Fibroblast of villous mesenchyme (primary cell): ENCODE data around the gene ABHD17A. TPM values are rescaled to one million over a fixed set of nuclear protein-coding genes. Genes with fewer than 3 reads are reported as not detected.
A peak's percentile ranks its signal among the peaks of the same experiment; 100 is the strongest.

Source experiments
- DNase-seq: peaks from one replicate; pipeline ENCODE4 v3.0.0-alpha.2; 2010; ENCODE audit warnings: low read depth
- H3K4me3 ChIP-seq: 2 replicates; pipeline ENCODE4 v1.5.1; 2011; ENCODE audit warnings: low read depth, mild to moderate bottlenecking, low read length
- total RNA-seq: library from RNA; depleted of rRNA; stranded (reverse); fragments of >200 nt; gene quantifications from 2 replicates; pipeline ENCODE4 v1.2.3, GENCODE V29; 2012
- TF ChIP-seq, protein P1 (sequence below): IDR thresholded peaks from 2 replicates; pipeline ENCODE4 v1.5.1; 2012; ENCODE audit warnings: low read depth, mild to moderate bottlenecking, low read length; ENCODE audit not compliant: insufficient read depth

Gene ABHD17A
- total RNA-seq, 1 donor: 45.8 TPM

- H3K4me3 ChIP-seq: peak overlapping the region; percentile 78
- no peak for DNase-seq
- TF ChIP-seq, protein P1, sequence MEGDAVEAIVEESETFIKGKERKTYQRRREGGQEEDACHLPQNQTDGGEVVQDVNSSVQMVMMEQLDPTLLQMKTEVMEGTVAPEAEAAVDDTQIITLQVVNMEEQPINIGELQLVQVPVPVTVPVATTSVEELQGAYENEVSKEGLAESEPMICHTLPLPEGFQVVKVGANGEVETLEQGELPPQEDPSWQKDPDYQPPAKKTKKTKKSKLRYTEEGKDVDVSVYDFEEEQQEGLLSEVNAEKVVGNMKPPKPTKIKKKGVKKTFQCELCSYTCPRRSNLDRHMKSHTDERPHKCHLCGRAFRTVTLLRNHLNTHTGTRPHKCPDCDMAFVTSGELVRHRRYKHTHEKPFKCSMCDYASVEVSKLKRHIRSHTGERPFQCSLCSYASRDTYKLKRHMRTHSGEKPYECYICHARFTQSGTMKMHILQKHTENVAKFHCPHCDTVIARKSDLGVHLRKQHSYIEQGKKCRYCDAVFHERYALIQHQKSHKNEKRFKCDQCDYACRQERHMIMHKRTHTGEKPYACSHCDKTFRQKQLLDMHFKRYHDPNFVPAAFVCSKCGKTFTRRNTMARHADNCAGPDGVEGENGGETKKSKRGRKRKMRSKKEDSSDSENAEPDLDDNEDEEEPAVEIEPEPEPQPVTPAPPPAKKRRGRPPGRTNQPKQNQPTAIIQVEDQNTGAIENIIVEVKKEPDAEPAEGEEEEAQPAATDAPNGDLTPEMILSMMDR: no peak
These were observed 20.6 kb upstream of the ABHD17A start for GRCh38 chr19:1905863-1906375.

GRCh38 chr19:1905110-1905862 is 20.0 kb upstream of the ABHD17A start, which contains the start of the genes ADAT3 and SCAMP4:
ADAT3 (plus strand) TSS chr19:1905399; CDS start chr19:1912048, 6,649 bp downstream.
SCAMP4 (plus strand) TSS chr19:1905399; CDS start chr19:1915020, 9,621 bp downstream.
- peak; percentile 99 for DNase-seq
- H3K4me3 ChIP-seq: peak within 1 kb of the TSS; percentile 78
- TF ChIP-seq, protein P1: no peak

GRCh38 chr19:1904860-1905109 is 19.5 kb upstream of the ABHD17A start:
- DNase-seq: no peak
- H3K4me3 ChIP-seq: peak overlapping the region; percentile 27
- TF ChIP-seq, protein P1: no peak

DNA sequence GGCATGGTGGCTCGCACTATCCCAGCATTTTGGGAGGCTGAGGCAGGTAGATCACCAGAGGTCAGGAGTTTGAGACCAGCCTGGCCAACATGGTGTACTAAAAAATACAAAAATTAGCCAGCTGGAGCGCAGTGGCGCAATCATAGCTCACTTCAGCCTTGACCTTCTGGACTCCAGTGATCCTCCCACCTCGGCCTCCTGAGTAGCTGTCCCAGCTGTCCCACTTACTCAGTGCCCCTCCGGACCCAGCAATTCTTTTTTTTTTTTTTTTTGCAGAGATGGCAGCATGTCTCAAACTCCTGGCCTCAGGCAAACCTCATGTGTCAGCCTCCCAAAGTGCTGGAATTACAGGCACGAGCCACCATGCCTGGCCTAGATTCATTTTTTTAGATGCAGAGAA is 17.6 kb upstream of the ABHD17A start:
- H3K4me3 ChIP-seq: no peak overlapping the region
- DNase-seq: no peak
- TF ChIP-seq, protein P1: no peak

- no peak overlapping the region for H3K4me3 ChIP-seq
- DNase-seq: no peak
- TF ChIP-seq, protein P1: no peak
These were observed 16.7 kb upstream of the ABHD17A start for GRCh38 chr19:1901940-1902404.

DNA sequence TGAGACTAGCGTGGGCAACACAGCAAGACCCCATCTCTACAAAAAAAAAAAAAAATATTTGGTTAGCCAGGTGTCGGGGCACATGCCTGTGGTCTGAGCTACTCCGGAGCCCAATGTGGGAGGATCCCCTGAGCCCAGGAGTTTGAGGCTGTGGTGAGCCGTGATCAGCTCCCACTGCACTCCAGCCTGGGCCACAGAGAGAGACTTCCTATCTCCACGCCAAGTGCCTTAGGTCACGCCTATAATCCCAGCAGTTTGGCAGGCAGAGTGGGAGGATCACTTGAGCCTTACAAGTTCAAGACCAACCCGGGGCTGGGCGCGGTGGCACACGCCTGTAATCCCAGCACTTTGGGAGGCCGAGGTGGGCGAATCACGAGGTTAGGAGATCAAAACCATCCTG is 11.2 kb upstream of the ABHD17A start:
- DNase-seq: no peak
- H3K4me3 ChIP-seq: no peak overlapping the region
- TF ChIP-seq, protein P1: no peak
